IPS-18c (cell line): ENCODE data around the gene TPSAB1.
"Not testable (repeated sequence)": the region's sequence is repeated elsewhere in the genome, so short reads cannot be mapped to it uniquely, and the experiment has no call there.

Experiments used
- H3K4me3 ChIP-seq: 2 replicates; pipeline ENCODE4 v1.7.0; 2013; ENCODE audit warnings: low read depth, mild to moderate bottlenecking, low read length, moderate library complexity; ENCODE audit not compliant: insufficient read depth
- H3K9me3 ChIP-seq: one replicate; pipeline ENCODE4 v1.6.1; 2013; ENCODE audit warnings: mild to moderate bottlenecking, low read length, moderate library complexity; ENCODE audit not compliant: control insufficient read depth, insufficient read depth

Gene TPSAB1

DNA sequence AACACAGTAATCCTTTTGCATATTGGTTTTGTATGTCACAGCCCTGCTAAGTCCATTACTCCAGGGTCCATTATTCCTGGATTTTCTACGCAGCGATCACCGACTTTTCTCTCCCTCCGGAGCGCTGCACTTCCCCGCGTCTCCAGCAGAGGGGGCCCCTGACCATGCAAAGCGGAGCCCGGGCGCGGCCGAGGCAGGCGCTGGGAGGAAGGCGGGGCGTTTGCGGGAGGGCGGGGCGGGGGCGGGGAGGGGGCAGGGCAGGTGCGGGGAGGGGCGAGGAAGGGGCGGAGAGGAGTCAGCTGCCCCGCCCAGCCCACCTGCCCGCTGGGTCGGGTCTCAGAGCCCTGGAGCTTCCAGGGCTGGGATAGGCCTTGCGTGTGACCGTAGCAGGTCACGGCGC lies 3.8 kb upstream of the TPSAB1 start:
- not testable (repeated sequence) for H3K9me3 ChIP-seq, H3K4me3 ChIP-seq

DNA sequence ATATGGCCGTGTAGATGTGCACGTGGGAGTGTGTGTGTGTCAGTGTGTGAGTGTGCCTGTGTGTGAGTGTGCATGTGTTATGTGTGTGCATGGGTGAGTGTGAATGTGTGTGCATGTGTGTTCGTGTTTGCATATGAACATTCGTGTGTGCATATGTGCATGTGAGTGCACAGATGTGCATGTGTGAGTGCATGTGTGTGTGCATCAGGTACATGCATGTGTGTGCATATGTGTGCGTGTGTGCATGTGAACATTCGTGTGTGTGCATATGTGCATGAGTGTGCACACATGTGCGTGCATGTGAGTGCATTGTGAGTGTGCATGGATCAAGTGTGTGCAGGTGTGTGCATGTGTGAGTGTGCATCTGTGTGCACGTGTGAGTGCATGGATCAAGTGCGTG lies 2.5 kb upstream of the TPSAB1 start:
- no peak overlapping the region for H3K4me3 ChIP-seq
- no peaks in the 10 kb centered on the region for H3K9me3 ChIP-seq

DNA sequence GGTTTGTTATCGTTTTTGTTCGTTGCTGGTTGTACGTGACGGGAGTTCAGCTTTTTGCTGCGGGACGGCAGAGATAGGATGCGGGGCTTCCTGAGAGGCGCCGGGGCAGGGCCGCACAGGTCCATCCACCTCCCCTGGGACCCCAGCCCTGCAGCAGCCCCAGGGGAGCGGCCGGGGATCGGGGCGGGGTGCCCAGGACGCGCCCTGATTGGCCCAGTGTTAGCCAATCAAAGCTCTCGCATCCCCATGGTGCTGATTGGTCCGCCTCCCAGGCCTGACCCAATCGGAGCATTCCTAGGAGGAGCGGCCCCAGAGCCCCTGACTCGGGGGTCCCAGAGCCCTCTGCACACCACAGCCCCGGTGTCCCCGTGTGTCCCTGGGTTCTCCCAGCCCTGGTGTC lies 1.6 kb upstream of the TPSAB1 start:
- H3K9me3 ChIP-seq, H3K4me3 ChIP-seq: not testable (repeated sequence)

DNA sequence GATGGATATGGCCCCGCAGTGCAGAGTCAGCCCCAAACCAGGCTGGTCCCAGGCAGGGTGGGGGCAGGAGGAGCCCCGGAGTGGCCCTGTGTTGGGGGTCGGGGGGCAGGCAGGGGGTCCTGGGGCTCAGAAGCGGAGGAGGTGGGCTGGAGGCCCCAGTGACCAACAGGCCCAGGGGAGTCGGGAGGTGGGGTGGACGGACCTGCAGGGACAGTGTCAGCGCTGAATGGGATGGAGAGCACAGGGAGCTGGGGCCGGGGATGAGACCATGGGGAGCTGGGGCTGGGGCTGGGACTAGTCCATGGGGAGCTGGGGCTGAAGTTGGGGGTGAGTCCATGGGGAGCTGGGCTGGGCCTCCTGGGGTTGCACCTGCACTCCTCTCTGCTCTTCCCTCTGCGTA lies 930 bp upstream of the TPSAB1 start:
- H3K4me3 ChIP-seq, H3K9me3 ChIP-seq: not testable (repeated sequence)

DNA sequence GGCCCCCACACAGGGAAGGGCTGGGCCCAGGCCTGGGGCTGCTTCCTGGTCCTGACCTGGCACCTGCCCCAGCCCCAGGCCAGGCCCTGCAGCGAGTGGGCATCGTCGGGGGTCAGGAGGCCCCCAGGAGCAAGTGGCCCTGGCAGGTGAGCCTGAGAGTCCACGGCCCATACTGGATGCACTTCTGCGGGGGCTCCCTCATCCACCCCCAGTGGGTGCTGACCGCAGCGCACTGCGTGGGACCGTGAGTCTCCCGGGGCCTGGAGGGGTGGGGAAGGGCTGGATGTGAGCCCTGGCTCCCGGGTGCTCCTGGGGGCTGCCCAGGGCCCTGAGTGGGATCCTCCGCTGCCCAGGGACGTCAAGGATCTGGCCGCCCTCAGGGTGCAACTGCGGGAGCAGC lies 576 bp downstream of the TPSAB1 start:
- not testable (repeated sequence) for H3K9me3 ChIP-seq, H3K4me3 ChIP-seq

DNA sequence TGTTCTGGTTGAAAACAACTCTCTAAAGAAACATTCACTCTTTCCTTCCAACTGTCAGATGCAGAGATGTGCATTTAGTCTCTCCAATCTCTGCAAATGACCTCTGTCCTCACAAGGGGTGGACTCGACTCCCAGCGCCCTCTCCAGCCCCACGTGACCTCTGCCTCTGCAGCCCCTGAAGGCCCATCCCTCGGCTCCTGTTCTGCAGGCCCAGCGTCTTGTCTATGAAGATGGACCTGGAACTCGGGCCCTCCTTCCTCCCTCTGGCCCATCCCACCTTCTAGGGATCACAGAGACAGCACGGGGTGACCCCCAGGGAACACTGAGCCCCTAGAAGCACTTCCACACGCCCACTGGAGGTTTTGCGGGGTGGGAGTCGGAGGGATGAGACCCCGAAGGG lies 2.9 kb downstream of the TPSAB1 start:
- not testable (repeated sequence) for H3K4me3 ChIP-seq, H3K9me3 ChIP-seq

DNA sequence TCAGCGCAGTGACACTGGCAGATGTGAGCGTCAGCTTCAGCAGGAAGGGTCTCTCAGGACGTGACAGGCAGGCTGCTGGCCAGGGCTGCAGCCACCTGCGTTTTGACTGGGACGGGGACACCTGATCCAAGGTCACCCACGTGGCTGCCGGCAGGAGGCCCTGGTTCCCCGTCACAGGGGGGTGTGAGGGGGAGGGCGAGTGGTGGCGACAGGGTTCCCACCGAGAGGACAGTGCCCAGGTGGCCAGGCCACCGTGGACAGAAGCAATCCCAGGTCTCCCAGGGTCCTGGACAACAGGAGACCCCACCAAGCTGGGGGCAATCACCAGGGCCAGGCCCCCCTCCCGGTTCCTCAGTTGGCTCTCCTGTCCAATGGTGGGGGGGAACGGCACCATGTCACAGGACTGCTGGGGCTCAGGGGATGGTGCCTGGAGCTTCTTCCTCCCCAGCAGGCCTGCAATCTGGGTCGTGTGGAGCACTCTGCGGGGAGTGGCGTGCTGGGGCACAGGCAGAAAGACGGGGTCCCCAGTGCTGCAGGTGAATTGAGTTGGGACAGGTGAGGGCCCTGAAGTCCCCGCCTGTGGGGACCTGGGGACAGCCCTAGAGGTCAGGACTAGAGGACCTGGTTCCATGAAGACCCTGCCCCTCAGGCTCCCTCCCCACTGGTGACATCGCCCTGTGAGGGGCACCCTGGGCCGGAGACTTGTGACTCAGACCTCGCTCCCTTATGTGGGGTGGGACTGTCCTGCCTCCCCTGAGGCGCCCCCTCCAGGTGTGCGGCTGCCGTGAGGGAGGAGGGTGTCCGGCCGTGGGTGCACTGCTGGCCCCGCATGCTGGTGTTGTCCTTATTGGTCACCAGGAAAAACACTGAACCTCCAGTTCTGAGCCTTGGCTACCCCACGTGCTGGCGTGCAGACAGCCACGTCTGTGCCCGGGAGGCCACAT lies 3.7 kb downstream of the TPSAB1 start:
- H3K4me3 ChIP-seq, H3K9me3 ChIP-seq: not testable (repeated sequence)

DNA sequence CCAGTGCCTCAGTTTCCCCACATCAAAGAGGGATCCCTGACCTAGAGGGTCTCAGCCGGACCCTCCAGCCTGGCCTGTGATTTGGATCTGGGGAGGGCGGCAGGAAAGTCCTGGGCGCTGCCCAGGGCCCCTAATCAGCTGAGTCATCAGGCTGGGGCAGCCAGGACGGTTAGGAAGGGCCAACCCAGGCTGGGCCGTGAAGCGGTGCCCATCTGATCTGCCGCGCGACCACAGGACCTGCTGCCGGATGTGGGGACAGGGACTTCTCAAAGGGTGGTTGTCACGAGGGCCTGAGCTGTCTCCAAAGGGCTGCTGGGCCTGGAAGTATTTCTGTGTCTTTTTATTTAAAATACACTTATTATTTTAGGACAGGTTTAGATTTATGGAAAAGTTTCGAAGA lies 4.4 kb downstream of the TPSAB1 start:
- no peaks in the 10 kb centered on the region for H3K9me3 ChIP-seq
- no peak overlapping the region for H3K4me3 ChIP-seq

DNA sequence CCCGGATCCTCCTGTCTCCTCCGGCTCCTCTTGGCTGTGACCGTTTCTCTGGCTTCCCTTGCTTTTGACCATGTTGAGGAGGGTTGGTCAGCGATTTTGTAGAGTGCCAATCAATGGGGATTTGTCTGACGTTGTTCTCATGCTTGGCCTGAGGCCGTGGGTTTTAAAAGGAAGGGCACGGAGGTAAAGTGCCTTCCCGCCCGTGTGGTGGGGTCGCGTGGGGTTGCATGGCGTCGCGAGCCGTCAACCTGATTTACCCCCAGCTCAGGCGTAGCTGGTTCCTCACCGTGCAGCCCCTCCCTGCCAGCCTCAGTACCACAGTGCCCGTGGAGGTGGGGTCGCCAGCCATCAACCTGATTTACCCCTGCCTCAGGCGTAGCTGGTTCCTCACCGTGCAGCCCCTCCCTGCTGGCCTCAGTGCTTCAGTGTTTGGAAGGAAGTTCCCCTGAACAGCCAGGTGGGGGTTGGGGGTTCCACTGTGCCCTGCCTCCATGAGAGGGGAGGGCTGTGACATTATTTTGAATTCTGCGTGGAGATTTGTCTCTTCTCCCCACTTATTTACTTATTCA lies 5.0 kb downstream of the TPSAB1 start:
- Histone ChIP-seq H3K4me3 (no peak overlapping the region), H3K9me3 (no peaks in the 10 kb centered on the region)

DNA sequence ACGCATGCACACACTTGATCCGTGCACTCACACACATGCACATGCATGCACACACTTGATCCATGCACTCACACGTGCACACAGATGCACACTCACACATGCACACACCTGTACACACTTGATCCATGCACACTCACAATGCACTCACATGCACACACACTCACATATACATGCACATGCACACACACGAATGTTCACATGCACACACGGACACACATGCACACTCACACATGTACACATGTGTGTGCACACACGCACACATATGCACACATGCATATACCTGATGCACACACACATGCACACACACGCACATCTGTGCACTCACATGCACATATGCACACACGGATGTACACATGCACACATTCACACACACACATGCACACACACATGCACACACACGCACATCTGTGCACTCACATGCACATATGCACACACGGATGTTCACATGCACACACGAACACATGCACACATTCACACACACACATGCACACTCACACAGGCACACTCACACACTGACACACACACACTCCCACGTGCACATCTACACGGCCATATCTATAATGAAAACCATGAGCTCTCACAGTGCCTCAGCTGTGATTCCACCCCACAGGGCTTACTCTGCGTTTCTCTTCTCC lies 7.5 kb downstream of the TPSAB1 start:
- not testable (repeated sequence) for H3K9me3 ChIP-seq, H3K4me3 ChIP-seq

DNA sequence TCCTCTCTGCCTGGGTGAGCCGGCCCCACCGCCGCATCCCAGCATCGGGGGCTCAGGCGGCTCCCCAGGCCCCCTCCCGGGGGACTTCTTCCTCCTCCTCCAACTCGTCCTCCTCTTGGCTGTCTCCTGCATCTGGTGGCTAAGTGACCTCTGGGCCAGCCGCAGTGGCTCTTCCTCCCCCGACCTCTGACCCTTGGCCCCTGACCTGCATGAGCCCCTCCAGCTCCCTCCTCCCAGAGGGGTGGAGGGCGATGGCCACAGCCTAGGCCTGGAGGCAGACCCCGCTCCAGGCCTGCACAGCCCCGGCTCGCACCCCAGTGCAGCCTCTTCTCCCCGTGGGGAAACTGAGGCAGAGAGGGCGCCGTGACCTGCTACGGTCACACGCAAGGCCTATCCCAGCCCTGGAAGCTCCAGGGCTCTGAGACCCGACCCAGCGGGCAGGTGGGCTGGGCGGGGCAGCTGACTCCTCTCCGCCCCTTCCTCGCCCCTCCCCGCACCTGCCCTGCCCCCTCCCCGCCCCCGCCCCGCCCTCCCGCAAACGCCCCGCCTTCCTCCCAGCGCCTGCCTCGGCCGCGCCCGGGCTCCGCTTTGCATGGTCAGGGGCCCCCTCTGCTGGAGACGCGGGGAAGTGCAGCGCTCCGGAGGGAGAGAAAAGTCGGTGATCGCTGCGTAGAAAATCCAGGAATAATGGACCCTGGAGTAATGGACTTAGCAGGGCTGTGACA lies 8.7 kb downstream of the TPSAB1 start:
- H3K4me3 ChIP-seq, H3K9me3 ChIP-seq: not testable (repeated sequence)

DNA sequence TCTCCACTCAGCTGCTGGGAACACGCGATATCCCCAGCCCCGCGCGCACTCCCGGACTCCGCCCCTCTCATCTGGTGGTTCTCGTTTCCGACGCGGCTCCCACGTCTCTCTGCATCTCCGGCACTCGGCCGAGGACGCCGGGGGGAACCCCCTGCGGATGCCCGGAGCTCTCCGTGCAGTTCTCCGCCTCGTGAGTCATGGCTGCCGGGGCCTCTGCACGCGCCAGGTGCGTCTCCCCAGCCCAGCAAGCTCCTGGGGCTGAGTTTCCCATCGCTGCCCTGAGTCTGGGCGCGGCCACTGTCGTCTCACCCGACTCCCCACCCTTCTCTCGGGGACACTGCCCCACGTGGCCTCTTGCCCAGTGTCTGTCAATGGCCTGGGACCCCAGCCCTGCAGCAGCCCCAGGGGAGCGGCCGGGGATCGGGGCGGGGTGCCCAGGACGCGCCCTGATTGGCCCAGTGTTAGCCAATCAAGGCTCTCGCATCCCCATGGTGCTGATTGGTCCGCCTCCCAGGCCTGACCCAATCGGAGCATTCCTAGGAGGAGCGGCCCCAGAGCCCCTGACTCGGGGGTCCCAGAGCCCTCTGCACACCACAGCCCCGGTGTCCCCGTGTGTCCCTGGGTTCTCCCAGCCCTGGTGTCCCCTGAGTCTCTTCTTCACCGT lies 13.3 kb downstream of the TPSAB1 start:
- H3K9me3 ChIP-seq, H3K4me3 ChIP-seq: not testable (repeated sequence)

DNA sequence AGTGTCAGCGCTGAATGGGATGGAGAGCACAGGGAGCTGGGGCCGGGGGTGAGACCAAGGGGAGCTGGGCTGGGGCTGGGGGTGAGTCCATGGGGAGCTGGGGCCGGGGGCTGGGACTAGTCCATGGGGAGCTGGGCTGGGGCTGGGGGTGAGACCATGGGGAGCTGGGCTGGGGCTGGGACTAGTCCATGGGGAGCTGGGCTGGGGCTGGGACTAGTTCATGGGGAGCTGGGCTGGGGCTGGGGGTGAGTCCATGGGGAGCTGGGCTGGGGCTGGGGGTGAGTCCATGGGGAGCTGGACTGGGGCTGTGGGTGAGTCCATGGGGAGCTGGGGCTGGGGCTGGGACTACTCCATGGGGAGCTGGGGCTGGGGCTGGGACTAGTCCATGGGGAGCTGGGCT lies 14.3 kb downstream of the TPSAB1 start:
- H3K4me3 ChIP-seq, H3K9me3 ChIP-seq: not testable (repeated sequence)

DNA sequence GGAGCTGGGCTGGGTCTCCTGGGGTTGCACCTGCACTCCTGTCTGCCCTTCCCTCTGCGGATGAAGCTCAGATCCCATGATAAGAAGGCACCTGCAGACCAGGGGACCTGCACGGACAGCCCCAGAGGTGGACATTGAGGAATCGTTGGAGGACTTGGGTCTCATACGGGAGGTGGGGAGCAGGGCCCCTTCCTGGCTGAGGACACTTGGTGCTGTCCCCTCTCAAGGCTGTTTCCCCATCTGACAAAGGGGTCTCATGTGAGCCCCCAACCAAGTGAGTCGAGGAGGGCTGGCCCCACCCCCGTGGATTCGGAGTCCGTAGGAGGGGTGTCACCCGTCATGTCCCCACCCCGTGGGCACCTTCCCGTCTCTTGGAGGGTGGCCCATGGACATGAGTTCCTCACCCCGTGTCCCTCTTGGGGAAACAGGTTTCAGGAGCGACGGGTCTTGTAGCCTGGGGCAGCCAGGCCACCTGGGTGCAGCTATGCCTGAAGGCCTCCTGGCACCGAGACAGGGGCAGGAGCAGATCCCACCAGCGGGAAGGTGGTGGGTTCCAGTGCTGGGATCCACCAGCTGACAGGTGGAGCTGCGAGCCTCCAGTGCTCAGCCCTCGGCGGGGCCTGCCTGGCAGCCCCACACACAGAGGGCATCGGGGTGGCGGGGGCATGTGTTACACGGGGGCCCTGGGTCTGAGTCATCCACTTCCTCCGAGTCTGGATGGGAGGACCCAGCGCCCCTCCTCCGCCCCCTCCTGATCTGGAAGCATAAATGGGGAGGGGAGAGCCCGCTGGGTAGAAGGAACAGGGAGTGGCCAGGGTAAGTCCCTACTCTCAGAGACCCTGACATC lies 15.0 kb downstream of the TPSAB1 start, which contains the start of gene TPSD1:
Gene TPSD1 (plus strand): TSS at position 794 of the 847 bp plus-strand sequence. CDS start 212 bp downstream, outside the sequence.
- H3K4me3 ChIP-seq, H3K9me3 ChIP-seq: not testable (repeated sequence)

DNA sequence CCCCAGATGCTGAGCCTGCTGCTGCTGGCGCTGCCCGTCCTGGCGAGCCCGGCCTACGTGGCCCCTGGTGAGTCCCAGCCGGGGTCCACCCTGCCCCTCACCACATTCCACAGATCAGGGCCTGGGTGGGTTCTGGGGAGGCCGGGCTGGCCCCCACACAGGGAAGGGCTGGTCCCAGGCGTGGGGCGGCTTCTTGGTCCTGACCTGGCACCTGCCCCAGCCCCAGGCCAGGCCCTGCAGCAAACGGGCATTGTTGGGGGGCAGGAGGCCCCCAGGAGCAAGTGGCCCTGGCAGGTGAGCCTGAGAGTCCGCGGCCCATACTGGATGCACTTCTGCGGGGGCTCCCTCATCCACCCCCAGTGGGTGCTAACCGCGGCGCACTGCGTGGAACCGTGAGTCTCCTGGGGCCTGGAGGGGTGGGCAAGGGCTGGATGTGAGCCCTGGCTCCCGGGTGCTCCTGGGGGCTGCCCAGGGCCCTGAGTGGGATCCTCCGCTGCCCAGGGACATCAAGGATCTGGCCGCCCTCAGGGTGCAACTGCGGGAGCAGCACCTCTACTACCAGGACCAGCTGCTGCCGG lies 15.9 kb downstream of the TPSAB1 start:
- H3K4me3 ChIP-seq: not testable (repeated sequence)

DNA sequence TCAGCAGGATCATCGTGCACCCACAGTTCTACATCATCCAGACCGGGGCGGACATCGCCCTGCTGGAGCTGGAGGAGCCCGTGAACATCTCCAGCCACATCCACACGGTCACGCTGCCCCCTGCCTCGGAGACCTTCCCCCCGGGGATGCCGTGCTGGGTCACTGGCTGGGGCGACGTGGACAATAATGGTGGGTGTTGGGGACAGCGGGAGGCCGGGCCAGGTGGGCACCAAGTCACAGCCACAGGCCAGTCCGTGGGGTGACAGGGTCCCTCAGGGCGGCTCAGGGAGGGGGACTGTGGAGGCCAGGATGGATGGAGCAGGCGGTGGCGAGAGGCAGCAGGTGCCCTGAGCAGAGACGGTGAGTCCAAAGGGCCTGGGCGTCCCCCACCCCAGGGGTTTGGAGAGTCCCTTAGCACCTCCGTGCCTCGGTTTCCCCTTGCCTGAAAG lies 16.4 kb downstream of the TPSAB1 start:
- H3K4me3 ChIP-seq: no peak overlapping the region
- no peaks in the 10 kb centered on the region for H3K9me3 ChIP-seq

More for the DNA sequence above, 15.9 kb downstream of the TPSAB1 start:
- not testable (repeated sequence) for H3K9me3 ChIP-seq
